Neural crest cell (in vitro differentiated cells): ENCODE results near the gene ZBP1. TPM values are rescaled to one million over a fixed set of nuclear protein-coding genes. Genes with fewer than 3 reads are reported as not detected.

Experiments used
- DNase-seq: peaks from one replicate; pipeline ENCODE4 v3.0.0; 2021; ENCODE audit warnings: low read depth, mixed read lengths, low spot score
- H3K27ac Mint-ChIP-seq: one replicate; pipeline ENCODE4 v1.8.0; 2021; ENCODE audit warnings: mild to moderate bottlenecking, mixed read lengths; ENCODE audit not compliant: unreplicated experiment
- H3K27me3 Mint-ChIP-seq: 2 replicates; pipeline ENCODE4 v1.8.0; 2021; ENCODE audit warnings: low read depth, mild to moderate bottlenecking, mixed read lengths
- H3K36me3 Mint-ChIP-seq: 2 replicates; pipeline ENCODE4 v1.8.0; 2021; ENCODE audit warnings: low read depth, mild to moderate bottlenecking, mixed read lengths
- H3K4me1 Mint-ChIP-seq: 2 replicates; pipeline ENCODE4 v1.8.0; 2021; ENCODE audit warnings: mixed read lengths
- H3K4me3 Mint-ChIP-seq: one replicate; pipeline ENCODE4 v1.8.0; 2021; ENCODE audit warnings: mild to moderate bottlenecking, mixed read lengths
- H3K9me3 Mint-ChIP-seq: 2 replicates; pipeline ENCODE4 v1.8.0; 2021; ENCODE audit warnings: mixed read lengths
- total RNA-seq: library from RNA; stranded (reverse); gene quantifications from 2 replicates; pipeline ENCODE4 v1.2.1, GENCODE V29; 2021
- TF ChIP-seq, protein P1 (sequence below): fragments of 200-600 bp; sonication (generic); conservative IDR thresholded peaks from 2 replicates; pipeline ENCODE4 v1.5.0; 2021; ENCODE audit warnings: antibody characterized with exemption, mild to moderate bottlenecking

Gene ZBP1
- total RNA-seq, 1 donor from 2014 or later = not detected

DNA sequence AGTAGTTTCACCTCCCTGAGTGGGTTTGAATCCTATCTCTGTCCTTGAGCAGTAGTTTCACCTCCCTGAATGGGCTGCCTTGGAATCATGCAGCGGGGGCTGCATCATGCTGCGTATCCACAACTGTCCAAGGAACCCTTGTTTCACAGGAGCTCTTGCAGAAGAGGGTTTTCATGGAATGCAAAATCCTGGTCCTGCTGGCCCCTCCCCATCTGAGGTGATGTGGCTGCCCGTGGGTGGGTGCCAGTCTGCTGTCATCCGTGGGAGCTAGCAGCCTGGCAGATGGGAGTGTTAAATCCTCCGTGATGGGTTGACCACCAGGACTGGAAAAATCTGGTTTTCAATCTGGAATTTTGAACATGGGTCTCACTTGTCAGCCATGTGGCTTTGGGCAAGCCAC is 21.7 kb downstream of the ZBP1 start:
- Mint-ChIP-seq H3K36me3 (no peaks in the 10 kb centered on the region), H3K4me3 (no peak overlapping the region), H3K4me1 (peaks cover 15% of the 10 kb centered on the region), H3K9me3 (no peaks in the 10 kb centered on the region), H3K27ac (no peak overlapping the region), H3K27me3 (peaks cover 7% of the 10 kb centered on the region)
- DNase-seq = no peak
- TF ChIP-seq, protein P1, sequence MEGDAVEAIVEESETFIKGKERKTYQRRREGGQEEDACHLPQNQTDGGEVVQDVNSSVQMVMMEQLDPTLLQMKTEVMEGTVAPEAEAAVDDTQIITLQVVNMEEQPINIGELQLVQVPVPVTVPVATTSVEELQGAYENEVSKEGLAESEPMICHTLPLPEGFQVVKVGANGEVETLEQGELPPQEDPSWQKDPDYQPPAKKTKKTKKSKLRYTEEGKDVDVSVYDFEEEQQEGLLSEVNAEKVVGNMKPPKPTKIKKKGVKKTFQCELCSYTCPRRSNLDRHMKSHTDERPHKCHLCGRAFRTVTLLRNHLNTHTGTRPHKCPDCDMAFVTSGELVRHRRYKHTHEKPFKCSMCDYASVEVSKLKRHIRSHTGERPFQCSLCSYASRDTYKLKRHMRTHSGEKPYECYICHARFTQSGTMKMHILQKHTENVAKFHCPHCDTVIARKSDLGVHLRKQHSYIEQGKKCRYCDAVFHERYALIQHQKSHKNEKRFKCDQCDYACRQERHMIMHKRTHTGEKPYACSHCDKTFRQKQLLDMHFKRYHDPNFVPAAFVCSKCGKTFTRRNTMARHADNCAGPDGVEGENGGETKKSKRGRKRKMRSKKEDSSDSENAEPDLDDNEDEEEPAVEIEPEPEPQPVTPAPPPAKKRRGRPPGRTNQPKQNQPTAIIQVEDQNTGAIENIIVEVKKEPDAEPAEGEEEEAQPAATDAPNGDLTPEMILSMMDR = no peak

DNA sequence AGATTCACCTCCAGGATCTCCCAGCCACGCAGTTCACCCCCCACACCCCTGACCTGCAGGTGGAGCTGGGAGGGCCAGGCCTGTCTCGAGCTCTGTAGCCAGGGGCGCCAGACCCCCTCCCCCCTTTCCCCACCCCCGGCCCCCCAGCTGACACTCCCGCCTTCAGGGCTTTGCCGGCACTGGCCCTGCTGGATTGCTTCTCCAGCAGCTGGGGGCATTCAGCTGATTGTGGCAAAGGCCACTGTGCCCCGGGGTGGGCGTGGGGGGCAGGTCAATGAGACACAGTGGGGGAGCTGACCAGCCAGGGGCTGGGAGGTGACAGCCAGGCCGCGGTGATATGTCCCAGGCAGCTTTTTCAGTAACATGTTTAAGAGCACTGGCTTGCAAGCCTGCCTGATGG is 22.2 kb downstream of the ZBP1 start:
- peaks cover 7% of the 10 kb centered on the region for H3K27me3 Mint-ChIP-seq
- H3K4me1 Mint-ChIP-seq = peaks cover 15% of the 10 kb centered on the region
- H3K27ac Mint-ChIP-seq = no peak overlapping the region
- H3K36me3 Mint-ChIP-seq = no peaks in the 10 kb centered on the region
- TF ChIP-seq, protein P1 = no peak
- no peak overlapping the region for H3K4me3 Mint-ChIP-seq
- DNase-seq = no peak
- no peaks in the 10 kb centered on the region for H3K9me3 Mint-ChIP-seq

DNA sequence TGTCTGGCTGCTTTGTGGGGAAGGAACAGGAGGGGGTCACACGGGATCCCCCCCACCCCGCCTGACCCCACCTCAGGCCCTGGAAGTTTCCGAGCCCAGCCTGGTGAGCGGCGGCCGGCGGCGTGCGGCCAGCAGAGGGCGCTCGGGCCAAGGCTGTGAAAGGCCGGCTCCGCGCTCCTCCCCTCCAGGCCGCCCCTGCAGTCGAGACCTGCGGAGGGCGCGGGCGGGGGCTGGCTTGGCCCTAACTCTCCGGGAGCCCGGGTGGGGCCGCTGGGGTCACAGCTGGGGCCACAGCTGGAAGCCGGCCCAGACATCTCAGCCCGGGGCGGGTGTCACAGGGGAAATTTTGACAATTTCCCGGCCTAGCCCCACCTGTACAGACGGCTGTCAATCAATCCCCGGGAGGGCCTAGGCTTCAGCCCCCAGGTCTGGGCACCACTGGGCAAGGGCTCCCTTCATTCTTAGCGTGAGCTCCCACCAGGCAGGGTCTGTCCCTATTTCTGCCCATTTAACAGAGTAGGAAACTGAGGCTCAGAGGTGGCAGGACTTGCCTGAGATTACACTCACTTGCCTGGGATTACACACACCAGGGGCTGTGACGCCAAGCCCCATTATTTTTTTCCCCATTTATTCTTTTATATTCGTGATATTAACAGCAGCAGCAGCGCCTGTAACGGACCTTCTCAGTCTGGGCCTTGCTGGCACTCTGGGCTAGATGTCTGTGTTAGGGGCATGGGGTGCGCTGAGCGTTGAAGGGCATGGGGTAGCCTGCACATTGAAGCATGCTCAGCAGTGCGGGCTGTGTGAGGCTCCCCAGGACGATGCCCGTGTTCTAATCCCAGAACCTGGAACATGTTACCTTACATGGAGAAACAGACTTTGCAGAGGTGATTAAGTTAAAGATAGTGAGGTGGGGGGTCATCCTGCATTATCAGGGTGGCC is 23.0 kb downstream of the ZBP1 start:
- H3K27ac Mint-ChIP-seq = no peak overlapping the region
- no peaks in the 10 kb centered on the region for H3K9me3 Mint-ChIP-seq
- no peak overlapping the region for H3K4me3 Mint-ChIP-seq
- DNase-seq = peak; percentile 75
- peaks cover 15% of the 10 kb centered on the region for H3K4me1 Mint-ChIP-seq
- H3K27me3 Mint-ChIP-seq = peaks cover 7% of the 10 kb centered on the region
- H3K36me3 Mint-ChIP-seq = no peaks in the 10 kb centered on the region
- TF ChIP-seq, protein P1 = peak; percentile 97

DNA sequence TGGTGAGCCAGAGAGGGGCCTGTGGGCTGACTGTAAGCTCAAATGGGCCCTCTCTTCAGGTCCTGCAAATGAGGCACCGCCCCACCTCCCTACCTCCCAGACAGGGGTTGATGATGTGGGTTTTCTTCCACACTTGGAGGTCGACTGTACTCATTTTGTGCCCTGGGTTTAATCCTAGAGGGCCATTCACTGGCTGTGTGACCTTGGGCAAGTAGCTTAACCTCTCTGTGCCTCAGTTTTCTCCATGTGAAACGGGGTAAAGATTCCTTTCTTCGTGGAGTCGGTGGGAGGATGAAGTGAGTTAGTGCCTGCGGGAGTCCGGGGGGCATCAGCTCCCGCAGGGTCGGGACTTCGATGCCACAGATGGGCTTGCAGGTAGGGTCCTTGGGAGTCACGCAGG is 23.9 kb downstream of the ZBP1 start:
- H3K9me3 Mint-ChIP-seq = no peaks in the 10 kb centered on the region
- no peak overlapping the region for H3K27ac Mint-ChIP-seq
- no peaks in the 10 kb centered on the region for H3K36me3 Mint-ChIP-seq
- H3K4me1 Mint-ChIP-seq = peaks cover 15% of the 10 kb centered on the region
- DNase-seq = no peak
- TF ChIP-seq, protein P1 = no peak
- no peak overlapping the region for H3K4me3 Mint-ChIP-seq
- H3K27me3 Mint-ChIP-seq = peaks cover 7% of the 10 kb centered on the region

DNA sequence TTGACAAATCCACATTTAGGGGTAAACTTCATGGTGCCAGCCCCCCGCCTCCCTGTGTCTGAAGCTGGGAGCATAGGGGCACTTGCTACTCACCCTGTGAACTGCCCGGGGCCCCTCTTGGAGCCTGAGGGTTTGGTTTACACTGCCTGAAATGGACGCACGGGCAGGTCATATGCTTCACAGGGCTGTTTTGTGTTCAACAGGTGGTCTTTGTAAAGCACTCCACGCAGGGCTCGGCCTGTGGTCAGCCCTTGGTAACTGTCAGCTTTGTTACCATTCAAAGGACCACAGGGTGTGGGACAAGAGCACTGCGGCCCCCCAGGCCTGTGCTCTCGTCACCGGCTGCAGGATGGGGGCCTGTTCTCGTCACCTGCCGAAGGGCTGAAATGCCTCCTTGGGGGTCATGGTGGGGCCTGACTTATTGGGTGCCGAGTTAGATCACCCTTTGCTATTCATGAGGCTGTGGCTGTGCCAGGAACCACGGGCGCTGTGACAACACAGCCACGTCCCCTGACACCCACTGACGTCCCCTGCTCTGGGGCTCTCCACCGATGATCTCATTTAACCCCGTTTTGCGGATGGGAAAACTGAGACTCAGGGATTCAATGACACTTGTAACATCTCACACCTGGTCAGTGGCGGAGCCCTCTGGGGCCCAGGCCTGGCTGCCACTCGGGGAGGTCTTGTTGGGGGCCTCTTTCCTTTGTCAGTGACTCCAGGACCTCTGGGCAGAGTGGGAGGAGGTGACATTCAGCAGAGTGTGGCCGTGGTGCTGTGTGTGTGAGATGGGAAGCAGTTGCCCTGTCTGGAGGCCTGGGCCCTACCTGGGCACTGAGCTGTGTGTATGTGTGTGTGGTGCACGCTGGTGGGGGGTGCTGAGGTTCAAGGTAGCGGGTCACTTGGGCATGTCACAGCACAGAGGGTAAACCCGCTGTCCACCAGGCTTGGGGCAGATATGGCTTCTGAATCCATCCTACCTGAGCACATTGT is 24.9 kb downstream of the ZBP1 start:
- no peak overlapping the region for H3K4me3 Mint-ChIP-seq
- peaks cover 12% of the 10 kb centered on the region for H3K4me1 Mint-ChIP-seq
- H3K9me3 Mint-ChIP-seq = no peaks in the 10 kb centered on the region
- H3K27me3 Mint-ChIP-seq = peaks cover 7% of the 10 kb centered on the region
- no peak overlapping the region for H3K27ac Mint-ChIP-seq
- no peak for DNase-seq
- TF ChIP-seq, protein P1 = no peak
- no peaks in the 10 kb centered on the region for H3K36me3 Mint-ChIP-seq
